Stimulated activated CD4-positive, alpha-beta T cell treated with anti-CD3 and anti-CD28 coated beads, Interleukin-1b, Interleukin-23, amount 100 ng/mL, for 24 hours (primary cell): ENCODE data around the gene SSC5D.

Experiments used
- DNase-seq, 4 experiments: peaks; one replicate each; pipeline ENCODE4 v3.0.0-alpha.2; 2020; ENCODE audit warnings: low read depth in 4 of 4, low spot score in 1 of 4

Gene SSC5D

DNA sequence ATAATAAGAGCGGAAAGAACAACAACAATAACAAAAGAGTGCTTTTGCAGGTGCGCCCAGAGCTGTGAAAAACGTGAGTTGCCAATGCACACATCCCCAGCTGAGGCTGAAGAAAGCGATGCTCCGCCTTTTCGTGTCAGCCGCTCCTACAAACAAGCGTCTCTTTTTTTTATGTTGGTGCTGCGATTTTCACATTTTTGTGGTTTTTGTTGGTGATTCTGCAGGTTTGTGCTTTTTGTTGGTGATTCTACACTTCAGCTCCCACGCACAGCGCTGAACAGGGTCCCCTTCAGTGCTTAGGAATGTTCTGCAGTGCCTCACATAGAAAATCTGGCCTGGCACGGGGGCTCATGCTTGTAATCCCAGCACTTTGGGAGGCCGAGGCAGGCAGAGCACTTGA, 64.4 kb downstream of the SSC5D start:
- DNase-seq = no peak

DNA sequence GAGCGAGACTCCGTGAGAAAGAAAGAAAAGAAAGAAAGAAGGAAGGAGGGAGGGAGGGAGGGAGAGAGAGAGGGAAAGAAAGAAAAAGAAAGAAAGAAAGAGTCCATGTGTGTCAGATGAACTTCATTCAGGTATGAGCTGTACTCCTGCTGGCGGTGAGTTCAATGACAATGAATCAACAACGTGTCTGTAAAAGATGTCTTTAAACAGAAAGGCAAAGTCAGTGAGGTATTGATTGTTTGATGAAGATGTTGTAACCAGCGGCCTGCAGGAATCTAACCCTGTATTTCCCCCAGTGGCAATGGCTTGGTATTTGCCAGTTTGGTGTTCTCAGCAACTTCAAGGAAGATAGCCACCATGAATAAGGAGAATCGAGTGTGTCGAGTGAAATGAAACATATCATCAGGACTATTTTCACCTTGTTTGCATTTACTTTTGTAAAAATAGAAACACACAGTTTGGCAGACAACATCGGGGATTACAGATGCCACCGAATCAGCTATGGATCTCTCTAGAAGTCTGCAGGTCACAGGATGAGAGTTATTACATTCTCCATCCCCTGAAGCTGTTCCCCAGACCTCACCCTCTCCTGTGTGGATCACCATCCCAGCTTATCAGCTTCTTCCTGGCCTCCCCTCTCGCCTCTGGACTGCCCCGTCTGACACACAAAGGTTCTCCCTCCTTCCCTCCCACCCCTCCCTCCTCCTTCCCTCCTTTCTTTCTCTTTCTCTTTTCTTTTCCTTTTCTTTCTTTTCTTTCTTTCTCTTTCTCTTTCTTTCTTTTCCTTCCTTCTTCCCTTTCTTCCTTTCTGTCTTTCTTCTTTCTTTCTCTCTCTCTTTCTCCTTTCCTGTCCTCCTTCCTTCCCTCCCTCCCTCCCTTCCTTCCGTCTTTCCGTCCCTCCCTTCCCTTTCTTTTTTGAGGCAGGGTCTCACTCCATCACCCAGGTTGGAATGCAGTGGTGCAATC, 65.3 kb downstream of the SSC5D start:
- no peak for DNase-seq

DNA sequence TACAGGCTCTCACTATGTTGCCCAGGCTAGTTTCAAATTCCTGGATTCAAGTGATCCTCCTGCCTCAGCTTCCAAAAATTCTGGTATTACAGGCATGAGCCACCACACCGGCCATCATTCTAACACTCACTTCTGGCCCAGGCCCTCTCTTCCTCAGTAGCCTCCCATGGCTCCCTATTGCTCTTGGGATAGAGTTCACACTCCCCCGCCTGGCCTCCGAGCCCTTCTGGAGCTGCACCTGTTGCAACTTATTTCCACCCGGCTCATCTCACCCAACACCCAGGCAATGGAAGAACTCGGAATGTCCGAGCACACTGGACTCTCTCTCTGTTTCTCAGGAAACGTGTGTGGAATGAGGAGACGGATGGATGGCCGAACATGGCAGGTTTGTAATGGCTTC, 66.1 kb downstream of the SSC5D start:
- no peak for DNase-seq

DNA sequence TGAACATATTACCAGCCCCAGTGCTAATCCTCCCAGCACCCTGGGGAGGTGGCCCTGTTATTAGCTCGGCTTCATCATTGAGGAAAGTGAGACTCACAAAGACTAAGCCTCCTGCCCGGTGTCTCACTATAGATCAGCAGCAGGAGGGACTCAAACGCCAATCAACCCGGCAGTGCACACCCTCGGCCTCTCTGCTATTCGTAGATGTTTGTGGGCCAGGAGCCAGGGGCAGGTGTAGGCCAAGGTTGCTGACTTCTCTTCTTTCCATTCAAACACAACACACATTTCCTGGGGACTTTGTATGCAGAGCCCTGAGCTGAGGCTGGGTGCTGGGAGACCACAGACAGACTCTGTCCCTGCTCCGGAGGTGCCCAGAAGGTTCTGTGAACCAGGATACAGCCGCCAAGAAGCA, 66.5 kb downstream of the SSC5D start:
- DNase-seq = no peak

DNA sequence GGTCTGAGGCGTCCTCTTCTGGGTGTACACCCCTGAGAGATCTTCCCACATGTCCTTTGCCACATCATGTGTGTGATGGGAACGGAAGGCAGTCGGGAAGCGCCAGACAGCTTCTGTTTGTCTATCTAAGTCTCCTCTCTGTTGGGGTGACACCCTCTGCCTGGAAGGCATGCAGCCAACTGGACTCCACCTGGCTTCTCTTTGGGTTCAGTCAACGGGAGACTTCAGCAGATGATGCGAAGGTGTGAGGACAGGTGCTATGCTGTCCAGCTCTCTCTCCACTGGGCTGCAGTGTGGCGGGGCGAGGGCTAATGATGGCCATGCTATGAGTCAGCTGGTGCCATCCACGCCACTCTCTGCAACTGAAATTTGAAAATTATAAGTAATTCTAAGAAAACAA, 71.4 kb downstream of the SSC5D start:
- DNase-seq = no peak

DNA sequence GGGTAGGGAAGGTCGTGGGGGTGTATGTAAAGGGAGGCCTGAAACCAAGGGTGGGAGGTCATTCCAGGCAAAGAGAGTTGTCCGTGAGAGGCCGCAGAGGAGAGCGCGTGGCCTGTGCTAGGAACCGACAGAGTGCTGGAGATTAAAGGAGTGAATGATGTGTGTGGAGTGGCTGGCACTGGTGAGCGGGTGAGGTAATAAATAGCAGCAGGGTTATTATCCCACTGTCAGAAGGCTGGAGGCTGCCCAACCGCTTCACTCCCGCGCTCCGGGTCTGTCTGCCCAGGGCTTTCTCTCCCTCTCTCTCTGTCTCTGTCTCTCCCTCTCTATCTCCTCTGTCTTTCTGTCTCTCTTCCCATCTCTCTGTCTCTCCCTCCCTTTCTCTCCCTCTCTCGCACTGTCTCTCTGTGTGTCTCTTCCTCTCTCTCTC, 75.0 kb downstream of the SSC5D start:
- no peak for DNase-seq

DNA sequence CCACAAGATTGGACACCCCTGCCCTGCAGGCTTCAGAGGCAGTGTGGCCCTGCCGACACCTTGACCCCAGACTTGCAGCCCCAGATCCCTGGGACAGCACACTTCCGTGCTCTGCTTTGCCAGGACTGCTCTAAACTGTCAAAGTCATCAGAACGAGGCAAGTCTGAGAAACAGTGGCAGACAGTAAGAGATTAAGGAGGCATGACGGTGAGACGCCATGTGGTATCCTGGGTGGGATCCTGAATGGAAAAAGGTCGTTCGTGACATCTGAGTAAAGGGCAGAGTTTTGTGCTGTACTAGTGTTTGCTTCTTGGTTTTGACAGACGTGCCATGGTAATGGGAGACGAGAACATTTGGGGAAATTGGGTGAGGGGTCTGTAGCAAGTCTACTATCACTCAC, 78.6 kb downstream of the SSC5D start:
- DNase-seq = no peak

DNA sequence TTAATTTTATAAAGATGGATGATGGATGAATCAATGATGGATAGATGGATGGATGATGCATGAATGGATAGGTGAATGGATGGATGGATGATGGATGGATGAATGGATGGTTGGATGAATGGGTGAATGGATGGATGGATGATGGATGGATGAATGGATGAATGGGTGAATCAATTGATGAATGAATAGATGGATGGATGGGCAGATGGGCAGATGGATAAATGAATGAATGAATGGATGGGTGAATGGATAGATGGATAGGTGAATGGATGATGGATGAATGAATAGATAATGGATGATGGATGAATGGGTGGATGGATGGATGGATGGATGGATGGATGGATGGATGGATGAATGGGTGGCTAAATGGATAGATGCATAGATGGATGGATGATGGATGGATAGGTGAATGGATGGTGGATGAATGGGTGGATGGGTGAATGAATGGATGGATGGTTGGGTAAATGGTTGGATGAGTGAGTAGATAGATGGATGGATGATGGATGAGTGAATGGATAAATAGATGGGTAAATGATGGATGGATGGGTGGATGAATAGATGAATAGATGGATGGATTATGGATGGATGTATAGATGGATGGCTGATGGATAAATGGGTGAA, 79.6 kb downstream of the SSC5D start:
- no peak for DNase-seq
